SU-DHL-6 (cell line): ENCODE measurements around the gene SLC6A20.

ENCODE experiments used
- EZH2phosphoT487 ChIP-seq: fragments of 200-600 bp; sonication (generic), shearing (Covaris generic); conservative IDR thresholded peaks from 2 replicates; pipeline ENCODE4 v1.6.1; 2018; ENCODE audit warnings: mild to moderate bottlenecking, antibody characterized with exemption, low read length, moderate library complexity, mixed read lengths
- TF ChIP-seq, protein P1 (sequence below): fragments of 200-600 bp; sonication (generic); IDR thresholded peaks from one replicate; pipeline ENCODE4 v1.5.1; 2017; ENCODE audit warnings: antibody characterized with exemption, mild to moderate bottlenecking, low read length, moderate library complexity; ENCODE audit not compliant: insufficient read depth, poor library complexity, severe bottlenecking

DNA sequence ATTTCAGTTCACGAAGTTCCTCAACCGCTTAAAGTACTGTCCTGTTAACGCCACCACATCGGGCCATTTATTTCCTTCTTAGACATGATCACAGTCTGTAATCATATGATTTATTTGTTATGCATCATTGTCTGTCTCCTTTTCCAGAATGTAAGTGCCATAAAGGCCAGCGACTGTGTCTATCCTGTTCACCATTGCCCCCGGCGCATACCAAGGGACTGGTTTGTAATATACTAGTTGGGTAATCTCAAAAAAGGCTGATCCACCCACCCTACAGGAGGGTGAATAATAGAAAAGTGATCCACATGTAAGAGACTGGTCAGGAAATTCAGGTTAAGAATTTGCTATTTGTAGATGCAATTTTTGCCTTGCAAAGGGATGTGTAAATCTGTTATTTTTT, 41.9 kb downstream of the SLC6A20 start:
- TF ChIP-seq, protein P1, sequence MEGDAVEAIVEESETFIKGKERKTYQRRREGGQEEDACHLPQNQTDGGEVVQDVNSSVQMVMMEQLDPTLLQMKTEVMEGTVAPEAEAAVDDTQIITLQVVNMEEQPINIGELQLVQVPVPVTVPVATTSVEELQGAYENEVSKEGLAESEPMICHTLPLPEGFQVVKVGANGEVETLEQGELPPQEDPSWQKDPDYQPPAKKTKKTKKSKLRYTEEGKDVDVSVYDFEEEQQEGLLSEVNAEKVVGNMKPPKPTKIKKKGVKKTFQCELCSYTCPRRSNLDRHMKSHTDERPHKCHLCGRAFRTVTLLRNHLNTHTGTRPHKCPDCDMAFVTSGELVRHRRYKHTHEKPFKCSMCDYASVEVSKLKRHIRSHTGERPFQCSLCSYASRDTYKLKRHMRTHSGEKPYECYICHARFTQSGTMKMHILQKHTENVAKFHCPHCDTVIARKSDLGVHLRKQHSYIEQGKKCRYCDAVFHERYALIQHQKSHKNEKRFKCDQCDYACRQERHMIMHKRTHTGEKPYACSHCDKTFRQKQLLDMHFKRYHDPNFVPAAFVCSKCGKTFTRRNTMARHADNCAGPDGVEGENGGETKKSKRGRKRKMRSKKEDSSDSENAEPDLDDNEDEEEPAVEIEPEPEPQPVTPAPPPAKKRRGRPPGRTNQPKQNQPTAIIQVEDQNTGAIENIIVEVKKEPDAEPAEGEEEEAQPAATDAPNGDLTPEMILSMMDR, result no peak
- no peak for TF ChIP-seq EZH2phosphoT487
